HEK293 (cell line): ENCODE results near the gene SYNPO2L.
"Not testable (repeated sequence)": the region's sequence is repeated elsewhere in the genome, so short reads cannot be mapped to it uniquely, and the experiment has no call there.

Source experiments
- CTCF ChIA-PET: fragments of 350-600 bp; formaldehyde crosslinking; extraction: SDS; loops from one replicate; lab custom pipeline; 2021; ENCODE audit warnings: antibody characterized with exemption; lab: Yijun Ruan, JAX
- POLR2A ChIA-PET: fragments of 300-600 bp; formaldehyde crosslinking; extraction: SDS; loops from one replicate; lab custom pipeline; 2020; ENCODE audit warnings: antibody characterized with exemption, inconsistent platforms; lab: Yijun Ruan, JAX
- H3K27ac ChIP-seq: fragments of 200-500 bp; sonication (Bioruptor generic); 2 replicates; pipeline ENCODE4 v1.5.1; 2014; ENCODE audit warnings: low read depth, low read length, control low read depth, inconsistent platforms; ENCODE audit errors: extremely low read depth
- H3K36me3 ChIP-seq, 2 experiments: fragments of 200-500 bp in 1 of 2; sonication (Bioruptor generic) in 1 of 2; 1 replicate in 1 of 2; 2 replicates in 1 of 2; pipeline ENCODE4 v1.5.1; 2014 to 2017; ENCODE audit warnings: inconsistent platforms in 2 of 2, low read length in 2 of 2; ENCODE audit not compliant: control insufficient read depth in 2 of 2, insufficient read depth in 1 of 2
- H3K4me1 ChIP-seq: fragments of 200-500 bp; sonication (Bioruptor generic); 2 replicates; pipeline ENCODE4 v1.5.1; 2014; ENCODE audit warnings: mild to moderate bottlenecking, low read length, inconsistent platforms; ENCODE audit not compliant: control insufficient read depth, insufficient read depth
- H3K4me3 ChIP-seq: 2 replicates; pipeline ENCODE4 v1.5.1; 2011; ENCODE audit warnings: low read depth, mild to moderate bottlenecking, control low read depth, low read length, moderate library complexity
- H3K9me3 ChIP-seq: fragments of 200-500 bp; sonication (Bioruptor generic); 2 replicates; pipeline ENCODE4 v1.5.1; 2014; ENCODE audit warnings: low read depth, low read length, inconsistent platforms; ENCODE audit not compliant: control insufficient read depth, insufficient read depth
- SCRT1 ChIP-seq: fragments of 450-650 bp; formaldehyde crosslinking; IDR thresholded peaks from 2 replicates; pipeline ENCODE4 v1.5.1; 2016; ENCODE audit warnings: missing biosample characterization, missing genetic modification characterization, borderline replicate concordance
- SCRT2 ChIP-seq: fragments of 450-650 bp; formaldehyde crosslinking; IDR thresholded peaks from 2 replicates; pipeline ENCODE4 v1.5.1; 2016; ENCODE audit warnings: missing biosample characterization, missing genetic modification characterization

Gene SYNPO2L

DNA sequence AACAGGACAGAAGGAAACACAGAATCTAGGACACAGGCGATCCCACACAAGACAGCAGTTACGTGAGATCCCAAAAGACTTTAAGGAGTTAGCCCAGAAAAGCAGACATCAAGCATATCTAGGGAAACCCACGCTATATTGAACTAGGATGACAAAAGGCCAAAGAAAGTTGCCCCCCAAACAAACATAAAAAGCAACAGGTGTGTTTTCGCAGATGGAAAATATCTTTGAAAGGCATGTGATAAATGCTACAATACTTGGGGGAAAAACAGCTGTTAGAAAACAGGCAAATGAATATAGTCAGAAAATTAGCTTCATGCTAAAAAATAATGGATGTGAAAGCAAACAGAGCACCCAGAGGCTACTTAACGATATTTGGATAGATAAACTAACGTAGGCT, 34.9 kb upstream of the SYNPO2L start:
- TF ChIP-seq SCRT1 (tag by site-specific recombination) (peak; percentile 60; the same call in 1 of the 2 replicates), SCRT2 (tag by site-specific recombination) (peak; percentile 76)
- TF ChIP-seq, all 188 proteins: peak for 2; not testable (repeated sequence) for 186

DNA sequence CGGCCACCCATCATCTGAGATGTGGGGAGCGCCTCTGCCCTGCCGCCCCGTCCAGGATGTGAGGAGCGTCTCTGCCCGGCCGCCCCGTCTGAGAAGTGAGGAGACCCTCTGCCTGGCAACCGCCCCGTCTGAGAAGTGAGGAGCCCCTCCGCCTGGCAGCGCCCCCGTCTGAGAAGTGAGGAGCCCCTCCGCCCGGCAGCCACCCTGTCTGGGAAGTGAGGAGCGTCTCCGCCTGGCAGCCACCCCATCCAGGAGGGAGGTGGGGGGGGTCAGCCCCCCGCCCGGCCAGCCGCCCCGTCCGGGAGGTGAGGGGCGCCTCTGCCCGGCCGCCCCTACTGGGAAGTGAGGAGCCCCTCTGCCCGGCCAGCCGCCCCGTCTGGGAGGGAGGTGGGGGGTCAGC, 33.8 kb upstream of the SYNPO2L start:
- H3K4me1 ChIP-seq, H3K4me3 ChIP-seq, POLR2A ChIA-PET, H3K36me3 ChIP-seq, H3K9me3 ChIP-seq, CTCF ChIA-PET, H3K27ac ChIP-seq: not testable (repeated sequence)

More for the DNA sequence above, 34.9 kb upstream of the SYNPO2L start:
- H3K27ac ChIP-seq, H3K36me3 ChIP-seq, H3K9me3 ChIP-seq, CTCF ChIA-PET, H3K4me3 ChIP-seq, H3K4me1 ChIP-seq, POLR2A ChIA-PET: not testable (repeated sequence)

DNA sequence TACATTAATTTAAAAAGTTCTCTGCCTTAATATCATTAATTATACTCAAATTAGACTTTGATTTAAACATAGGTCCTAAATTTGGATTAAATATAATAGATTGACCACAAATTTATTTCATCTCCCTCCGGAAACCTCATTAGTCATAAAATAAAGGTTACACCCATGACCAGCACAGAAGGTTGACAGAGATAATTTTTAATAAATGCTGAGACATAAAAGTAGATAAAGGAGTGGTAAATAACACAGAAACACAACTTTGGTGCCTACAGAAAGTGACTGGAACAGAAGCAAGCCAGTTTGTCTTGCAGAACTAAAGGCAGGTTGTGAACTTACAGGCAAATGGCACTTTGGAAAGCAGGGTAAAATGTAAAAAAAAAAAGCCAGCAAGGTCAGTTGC, 31.8 kb upstream of the SYNPO2L start:
- not testable (repeated sequence) for H3K4me3 ChIP-seq

DNA sequence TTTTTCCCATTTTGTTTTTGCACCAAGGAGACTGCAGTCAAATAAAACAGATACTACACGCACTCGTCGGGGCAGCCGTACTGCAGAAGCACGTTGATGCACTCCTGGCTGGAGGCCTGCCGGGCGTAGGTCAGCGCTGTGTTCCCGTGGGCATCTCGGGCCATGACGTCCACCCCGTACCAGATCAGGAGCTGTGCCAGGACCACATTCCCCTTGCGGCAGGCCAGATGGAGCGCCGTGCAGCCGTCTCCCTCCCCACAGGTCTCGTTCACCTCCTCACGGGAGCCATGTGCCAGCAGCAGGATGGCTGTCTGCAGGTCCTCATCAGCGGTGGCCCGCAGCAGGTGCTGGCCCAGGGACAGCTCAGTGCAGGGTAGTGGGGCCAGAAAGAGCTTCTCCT, 18.7 kb upstream of the SYNPO2L start:
- H3K27ac ChIP-seq, CTCF ChIA-PET, POLR2A ChIA-PET: not testable (repeated sequence)

More for the DNA sequence above, 31.8 kb upstream of the SYNPO2L start:
- CTCF ChIA-PET, H3K9me3 ChIP-seq, POLR2A ChIA-PET, H3K36me3 ChIP-seq, H3K4me1 ChIP-seq, H3K27ac ChIP-seq: not testable (repeated sequence)

DNA sequence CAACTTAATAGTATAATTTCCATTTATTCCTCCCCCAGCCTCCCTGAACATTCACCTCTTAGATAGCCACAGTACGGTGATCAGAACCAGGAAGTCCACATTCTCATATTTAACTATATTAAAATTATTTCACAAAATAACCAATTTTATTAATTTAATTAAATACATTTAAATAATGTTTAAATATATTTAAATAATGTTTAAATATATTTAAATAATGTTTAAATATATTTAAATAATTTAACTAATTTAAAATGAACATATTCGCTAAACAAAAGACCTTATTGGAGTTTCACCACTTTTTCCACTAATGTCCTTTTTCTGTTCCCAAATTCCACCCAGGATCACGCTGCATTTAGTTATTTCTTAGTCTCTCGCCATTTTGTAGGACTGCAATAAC, 12.5 kb upstream of the SYNPO2L start:
- CTCF ChIA-PET, H3K4me1 ChIP-seq, H3K27ac ChIP-seq, POLR2A ChIA-PET, H3K4me3 ChIP-seq, H3K9me3 ChIP-seq, H3K36me3 ChIP-seq: not testable (repeated sequence)

More for the DNA sequence above, 18.7 kb upstream of the SYNPO2L start:
- not testable (repeated sequence) for H3K4me1 ChIP-seq, H3K36me3 ChIP-seq, H3K9me3 ChIP-seq, H3K4me3 ChIP-seq

DNA sequence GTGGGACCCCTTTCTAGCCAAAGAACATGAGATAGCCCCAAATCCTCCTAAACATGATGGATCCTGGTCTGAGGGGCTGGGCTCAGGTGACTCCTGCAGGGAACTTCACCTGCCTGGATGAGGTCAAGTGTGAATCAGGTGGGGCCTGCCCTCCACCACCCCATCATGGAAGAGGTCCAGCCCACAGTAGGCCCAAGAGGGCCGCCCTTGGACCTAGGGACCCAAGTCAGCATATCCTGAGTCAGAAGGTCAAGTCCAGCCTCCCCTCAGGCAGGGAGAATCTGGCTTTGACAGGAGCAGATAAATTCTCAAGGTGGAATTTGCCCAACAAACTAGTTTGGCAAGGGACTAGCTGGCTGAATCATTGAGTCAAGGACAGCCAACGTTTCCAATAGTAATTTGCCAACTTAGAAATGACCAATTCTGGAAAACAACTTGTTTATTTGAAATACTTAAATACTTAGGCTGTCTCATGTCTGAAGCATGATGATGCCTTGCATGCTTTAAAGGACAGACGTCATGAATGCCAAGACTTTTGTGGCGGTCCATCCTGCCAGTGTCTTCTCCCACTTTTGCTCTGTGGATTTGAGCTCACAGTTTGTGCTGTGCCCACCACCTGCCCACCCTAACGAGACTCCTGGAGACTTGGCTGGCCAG, 10.5 kb upstream of the SYNPO2L start:
- H3K27ac ChIP-seq, H3K36me3 ChIP-seq, H3K9me3 ChIP-seq, H3K4me1 ChIP-seq, POLR2A ChIA-PET, H3K4me3 ChIP-seq, CTCF ChIA-PET: not testable (repeated sequence)

DNA sequence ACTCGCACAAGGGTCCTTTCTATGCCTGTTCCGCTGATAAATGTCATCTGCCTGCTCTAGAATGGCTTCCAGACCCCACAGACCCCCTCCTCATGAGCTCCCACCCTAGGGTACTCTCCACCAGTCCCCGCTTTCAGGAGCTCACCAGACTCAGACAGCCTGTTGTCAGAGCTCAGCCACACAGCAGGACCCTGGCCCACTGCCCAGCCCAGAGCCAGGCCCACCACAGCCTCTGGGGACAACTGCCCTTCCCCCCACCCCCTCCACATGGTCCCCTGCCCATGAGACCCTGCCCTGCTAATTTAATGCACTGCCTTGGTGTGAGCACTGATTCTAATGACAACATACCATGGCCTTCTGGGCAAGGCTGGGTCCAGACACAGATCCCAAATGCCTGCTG, 9.8 kb upstream of the SYNPO2L start:
- POLR2A ChIA-PET, H3K9me3 ChIP-seq, H3K36me3 ChIP-seq, H3K4me3 ChIP-seq, H3K4me1 ChIP-seq, CTCF ChIA-PET, H3K27ac ChIP-seq: not testable (repeated sequence)

DNA sequence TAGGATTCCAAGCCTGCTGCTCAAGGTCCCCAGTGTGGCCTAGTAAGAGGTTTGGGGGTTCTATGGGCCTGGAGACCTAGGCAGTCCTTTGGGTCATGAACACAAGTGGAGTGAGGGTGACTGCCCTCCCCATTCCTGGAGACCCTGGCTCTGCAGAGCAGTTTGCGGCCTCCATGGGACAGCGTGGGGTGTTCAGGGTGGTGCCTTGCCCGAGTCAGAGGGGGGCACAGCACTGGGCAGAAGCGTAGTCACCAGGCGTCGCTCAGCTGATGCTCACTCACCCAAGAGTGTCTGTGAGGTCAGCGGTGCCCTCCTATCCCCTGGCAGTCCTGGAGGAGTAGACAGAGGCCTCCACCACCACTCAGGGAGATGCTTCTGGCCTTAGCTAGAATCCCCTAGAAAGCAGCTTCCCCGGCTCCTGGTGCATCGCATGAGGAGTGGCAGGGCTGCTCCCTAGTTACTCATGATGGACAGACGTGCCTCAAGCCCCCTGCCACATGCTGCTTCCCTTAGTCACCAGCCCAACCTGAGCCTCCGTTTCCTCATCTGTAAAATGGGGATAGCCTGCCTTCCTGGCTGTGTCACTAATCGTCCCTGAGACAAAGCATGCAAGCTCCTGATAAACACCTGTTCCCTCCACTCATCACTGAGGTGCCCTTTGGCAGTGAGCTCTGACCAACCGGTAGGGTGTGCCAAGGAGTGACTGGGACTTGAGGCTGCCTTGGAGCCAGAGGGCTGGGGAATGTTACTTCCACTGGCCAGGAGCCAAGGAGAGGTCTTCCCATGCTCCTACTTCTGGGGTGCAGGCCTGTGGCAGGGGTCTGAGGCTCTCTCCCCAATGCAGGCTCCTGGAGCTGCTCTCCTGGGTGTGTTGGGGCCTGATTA, 8.6 kb upstream of the SYNPO2L start:
- H3K27ac ChIP-seq, POLR2A ChIA-PET, H3K36me3 ChIP-seq, CTCF ChIA-PET, H3K4me1 ChIP-seq, H3K9me3 ChIP-seq, H3K4me3 ChIP-seq: not testable (repeated sequence)

DNA sequence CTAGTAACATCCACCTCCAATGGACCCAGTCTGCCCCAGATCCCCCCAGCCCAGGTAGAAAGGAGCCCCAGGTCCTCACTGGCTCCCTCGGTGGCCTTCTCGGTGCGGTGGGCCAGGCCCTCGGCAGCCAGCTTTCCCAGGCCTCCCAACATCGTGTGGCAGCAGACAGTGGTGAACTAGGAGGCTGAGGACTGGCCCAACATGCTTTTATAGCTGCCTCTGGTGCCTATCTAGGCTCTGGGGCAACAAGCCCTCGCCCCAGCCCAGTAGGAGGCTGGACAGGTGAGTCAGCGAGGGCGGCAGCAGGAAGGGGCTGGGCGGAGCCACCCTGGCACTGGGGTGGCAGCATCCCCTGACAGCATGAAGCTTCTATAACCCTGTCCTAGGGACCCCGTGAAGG, 7.8 kb upstream of the SYNPO2L start:
- H3K4me3 ChIP-seq, CTCF ChIA-PET, POLR2A ChIA-PET, H3K4me1 ChIP-seq, H3K36me3 ChIP-seq, H3K9me3 ChIP-seq, H3K27ac ChIP-seq: not testable (repeated sequence)

DNA sequence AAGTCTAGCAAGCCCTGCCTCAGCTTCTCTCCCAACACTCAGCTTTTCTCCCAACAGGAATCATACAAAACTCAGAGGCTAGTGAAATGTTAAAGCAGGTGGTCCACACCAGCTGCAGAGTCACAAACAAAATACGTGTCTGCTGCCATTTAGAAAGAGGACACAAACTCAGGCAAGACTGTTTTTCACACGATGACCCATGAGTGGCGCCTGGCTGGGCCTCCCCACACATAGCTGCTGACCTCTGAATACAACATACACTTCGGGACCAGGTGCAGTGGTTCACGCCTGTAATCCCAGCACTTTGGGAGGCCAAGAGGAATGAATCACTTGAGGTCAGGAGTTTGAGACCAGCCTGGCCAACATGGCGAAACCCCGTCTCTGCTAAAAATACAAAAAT, 6.9 kb upstream of the SYNPO2L start:
- POLR2A ChIA-PET, CTCF ChIA-PET, H3K27ac ChIP-seq, H3K4me3 ChIP-seq, H3K36me3 ChIP-seq, H3K9me3 ChIP-seq, H3K4me1 ChIP-seq: not testable (repeated sequence)
